ENCODE measurements around the gene UFSP1.

Gene UFSP1

DNA sequence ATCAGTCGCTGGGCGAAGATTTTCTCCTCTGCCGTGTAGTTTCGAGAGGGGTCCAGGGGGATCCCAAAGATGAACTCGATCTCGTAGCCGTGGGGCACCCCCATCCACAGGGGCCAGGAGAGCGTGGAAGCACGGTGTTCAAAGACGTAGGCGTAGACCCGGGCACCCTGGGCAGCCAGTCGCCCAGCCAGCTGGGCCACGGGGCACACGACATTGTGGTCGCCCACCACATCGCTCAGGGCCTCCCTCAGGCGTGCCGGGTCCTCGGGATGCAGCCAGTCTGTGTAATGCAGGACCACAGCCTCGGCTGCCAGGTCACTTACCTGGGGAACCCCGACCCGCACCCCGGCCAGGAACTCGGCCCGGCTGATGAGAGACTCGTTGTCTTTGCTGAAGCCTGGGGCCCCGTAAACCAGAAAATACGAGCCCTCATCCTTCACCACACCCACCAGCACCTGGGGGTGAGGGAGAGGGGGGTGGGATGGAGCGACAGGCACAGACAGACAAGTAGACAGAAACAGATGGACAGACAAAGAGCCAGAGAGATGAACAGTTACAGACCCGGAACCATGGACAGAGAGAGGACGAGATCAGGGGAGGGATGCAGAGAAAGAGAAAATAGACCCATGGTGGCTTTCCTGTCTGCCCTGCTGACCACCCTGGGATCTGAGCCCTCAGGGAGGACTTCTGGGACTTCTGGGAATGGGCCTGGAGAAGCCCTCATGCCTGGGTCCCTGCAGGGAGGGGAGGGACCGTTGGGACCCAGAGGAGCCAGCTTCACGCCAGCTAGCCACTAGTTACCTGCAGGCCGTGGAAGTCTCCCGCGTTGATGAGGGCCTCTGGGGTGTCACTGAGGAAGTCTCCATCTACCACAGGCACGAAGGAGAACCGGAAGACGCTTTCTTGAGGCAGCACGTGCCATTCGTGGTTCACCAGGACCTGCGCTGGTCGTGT is 3.1 kb upstream of the UFSP1 start:
- H3K27ac ChIP-seq (ENCODE audit: low read depth, low read length) = no peak overlapping the region
- H3K79me2 ChIP-seq (ENCODE audit: insufficient read depth, low read length) = peaks cover 16% of the 10 kb centered on the region
- H3K9me3 ChIP-seq (ENCODE audit: insufficient read depth, low read length) = no peaks in the 10 kb centered on the region
- TF ChIP-seq, protein P1, sequence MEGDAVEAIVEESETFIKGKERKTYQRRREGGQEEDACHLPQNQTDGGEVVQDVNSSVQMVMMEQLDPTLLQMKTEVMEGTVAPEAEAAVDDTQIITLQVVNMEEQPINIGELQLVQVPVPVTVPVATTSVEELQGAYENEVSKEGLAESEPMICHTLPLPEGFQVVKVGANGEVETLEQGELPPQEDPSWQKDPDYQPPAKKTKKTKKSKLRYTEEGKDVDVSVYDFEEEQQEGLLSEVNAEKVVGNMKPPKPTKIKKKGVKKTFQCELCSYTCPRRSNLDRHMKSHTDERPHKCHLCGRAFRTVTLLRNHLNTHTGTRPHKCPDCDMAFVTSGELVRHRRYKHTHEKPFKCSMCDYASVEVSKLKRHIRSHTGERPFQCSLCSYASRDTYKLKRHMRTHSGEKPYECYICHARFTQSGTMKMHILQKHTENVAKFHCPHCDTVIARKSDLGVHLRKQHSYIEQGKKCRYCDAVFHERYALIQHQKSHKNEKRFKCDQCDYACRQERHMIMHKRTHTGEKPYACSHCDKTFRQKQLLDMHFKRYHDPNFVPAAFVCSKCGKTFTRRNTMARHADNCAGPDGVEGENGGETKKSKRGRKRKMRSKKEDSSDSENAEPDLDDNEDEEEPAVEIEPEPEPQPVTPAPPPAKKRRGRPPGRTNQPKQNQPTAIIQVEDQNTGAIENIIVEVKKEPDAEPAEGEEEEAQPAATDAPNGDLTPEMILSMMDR (IDR thresholded peaks at IDR 0.05; ENCODE audit: insufficient read depth, low read length, poor library complexity, severe bottlenecking) = no peak
- TF ChIP-seq EZH2phosphoT487 (conservative IDR thresholded peaks at IDR 0.05; ENCODE audit: low read length) = no peak
- H2AFZ ChIP-seq (ENCODE audit: low read depth, low read length, severe bottlenecking) = no peak overlapping the region
- no peaks in the 10 kb centered on the region for H4K20me1 ChIP-seq (ENCODE audit: low read depth, low read length)
- H3F3A ChIP-seq (ENCODE audit: insufficient read depth) = peaks cover 14% of the 10 kb centered on the region
- no peak overlapping the region for H3K9ac ChIP-seq (ENCODE audit: low read length)
- H3K4me2 ChIP-seq (ENCODE audit: low read depth, low read length, poor library complexity, severe bottlenecking) = no peak overlapping the region
- no peak overlapping the region for H3K4me3 ChIP-seq (ENCODE audit: insufficient read depth, low read length, poor library complexity, severe bottlenecking)
- peaks cover 4% of the 10 kb centered on the region; the same call in 1 of the 2 replicates for H3K36me3 ChIP-seq (ENCODE audit: low read length)
- H3K9me2 ChIP-seq (replicated peaks; ENCODE audit: insufficient read depth, low read length) = no peaks in the 10 kb centered on the region
- no peaks in the 10 kb centered on the region for H3K27me3 ChIP-seq (ENCODE audit: low read length)

DNA sequence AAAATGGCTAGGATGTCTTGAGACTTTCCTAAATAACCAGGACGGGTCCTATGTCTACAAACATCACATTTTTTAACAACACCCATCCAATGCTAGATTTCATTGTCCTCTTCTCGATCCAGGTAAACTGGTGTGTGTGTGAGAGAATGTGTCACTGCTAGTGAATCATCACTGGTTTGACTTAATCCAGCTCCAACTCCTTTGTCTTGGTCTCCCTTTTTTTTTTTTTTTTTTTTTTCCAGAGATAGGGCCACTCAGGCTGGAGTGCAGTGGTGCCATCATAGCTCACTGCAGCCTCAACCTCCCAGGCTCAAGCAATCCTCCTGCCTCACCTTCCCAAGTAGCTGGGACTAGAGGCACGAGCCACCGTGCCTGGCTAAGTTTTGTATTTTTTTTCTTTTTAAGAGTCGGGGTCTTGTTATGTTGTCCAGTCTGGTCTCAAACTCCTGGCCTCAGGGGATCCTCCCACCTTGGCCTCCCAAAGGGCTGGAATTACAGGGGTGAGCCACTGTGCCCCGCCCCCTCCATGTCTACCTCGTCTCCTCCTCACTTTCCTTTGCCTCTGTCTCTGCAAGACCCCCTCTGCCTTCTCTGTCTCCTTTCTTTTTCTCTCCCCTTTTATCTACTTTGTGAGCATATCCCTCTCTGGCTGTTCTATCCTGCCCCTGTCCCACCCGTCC is 2.2 kb upstream of the UFSP1 start:
- no peak for TF ChIP-seq EZH2phosphoT487 (conservative IDR thresholded peaks at IDR 0.05; ENCODE audit: low read length)
- TF ChIP-seq, protein P1 (IDR thresholded peaks at IDR 0.05; ENCODE audit: insufficient read depth, low read length, poor library complexity, severe bottlenecking) = no peak
- Histone ChIP-seq H3K79me2 (ENCODE audit: insufficient read depth, low read length) (peaks cover 16% of the 10 kb centered on the region), H2AFZ (ENCODE audit: low read depth, low read length, severe bottlenecking) (no peak overlapping the region), H3K27me3 (ENCODE audit: low read length) (no peaks in the 10 kb centered on the region), H3K36me3 (ENCODE audit: low read length) (peaks cover 4% of the 10 kb centered on the region; the same call in 1 of the 2 replicates), H3K4me2 (ENCODE audit: low read depth, low read length, poor library complexity, severe bottlenecking) (no peak overlapping the region), H3K27ac (ENCODE audit: low read depth, low read length) (no peak overlapping the region), H4K20me1 (ENCODE audit: low read depth, low read length) (no peaks in the 10 kb centered on the region), H3K9me2 (replicated peaks; ENCODE audit: insufficient read depth, low read length) (no peaks in the 10 kb centered on the region), H3K9me3 (ENCODE audit: insufficient read depth, low read length) (no peaks in the 10 kb centered on the region), H3F3A (ENCODE audit: insufficient read depth) (peaks cover 23% of the 10 kb centered on the region), H3K4me3 (ENCODE audit: insufficient read depth, low read length, poor library complexity, severe bottlenecking) (no peak overlapping the region), H3K9ac (ENCODE audit: low read length) (no peak overlapping the region)

DNA sequence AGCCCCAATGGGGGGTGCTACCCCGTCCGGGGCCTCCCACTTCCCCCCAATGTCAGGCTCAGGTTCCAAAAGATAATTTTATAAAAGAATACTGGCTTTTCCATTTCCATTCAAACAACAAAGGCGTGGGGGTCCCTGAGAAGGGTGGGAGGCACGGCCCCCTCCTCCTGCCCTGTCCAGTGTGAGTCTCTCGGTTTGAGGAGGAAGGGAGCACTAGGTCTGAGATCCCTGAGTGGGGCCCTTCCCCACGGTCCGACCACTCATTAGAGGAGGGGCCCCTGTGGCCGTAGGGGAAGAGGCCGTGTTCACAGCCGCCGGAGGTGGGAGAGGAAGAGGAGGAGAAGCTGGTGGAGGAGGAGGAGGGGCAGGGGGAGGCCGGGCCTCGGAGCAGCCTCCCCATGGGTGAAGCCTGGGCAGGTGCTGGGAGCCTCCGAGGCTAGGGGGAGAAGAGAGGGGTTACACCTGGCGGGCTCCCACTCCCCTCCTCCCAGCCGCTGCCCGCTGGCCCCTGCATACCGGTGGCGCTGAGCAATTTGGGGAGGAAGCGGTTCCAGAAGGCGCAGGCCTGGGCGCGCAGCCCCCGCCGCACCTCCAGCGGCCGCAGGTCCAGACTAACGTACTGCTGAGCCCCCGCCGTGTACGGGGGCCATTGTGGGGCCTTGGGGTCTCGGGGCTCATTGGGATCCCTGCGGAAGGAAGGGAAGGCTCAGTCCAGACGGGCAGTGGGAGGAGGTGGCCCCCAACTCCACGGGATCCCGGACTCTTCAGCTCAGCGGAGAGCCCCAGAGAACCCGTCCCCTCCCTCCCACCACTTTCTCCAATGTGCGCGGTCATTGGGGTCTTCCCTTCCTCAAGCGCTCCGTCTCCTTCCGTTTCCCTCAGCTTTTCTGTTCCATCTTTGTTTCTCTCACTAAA is 1.4 kb upstream of the UFSP1 start:
- Histone ChIP-seq H3K36me3 (ENCODE audit: low read length) (peaks cover 4% of the 10 kb centered on the region; the same call in 1 of the 2 replicates), H3K9ac (ENCODE audit: low read length) (peak overlapping the region; percentile 63), H4K20me1 (ENCODE audit: low read depth, low read length) (no peaks in the 10 kb centered on the region), H3K9me3 (ENCODE audit: insufficient read depth, low read length) (no peaks in the 10 kb centered on the region), H3F3A (ENCODE audit: insufficient read depth) (peaks cover 29% of the 10 kb centered on the region), H2AFZ (ENCODE audit: low read depth, low read length, severe bottlenecking) (no peak overlapping the region), H3K4me3 (ENCODE audit: insufficient read depth, low read length, poor library complexity, severe bottlenecking) (no peak overlapping the region), H3K9me2 (replicated peaks; ENCODE audit: insufficient read depth, low read length) (no peaks in the 10 kb centered on the region), H3K4me2 (ENCODE audit: low read depth, low read length, poor library complexity, severe bottlenecking) (peak overlapping the region; percentile 93), H3K79me2 (ENCODE audit: insufficient read depth, low read length) (peaks cover 16% of the 10 kb centered on the region), H3K27me3 (ENCODE audit: low read length) (no peaks in the 10 kb centered on the region), H3K27ac (ENCODE audit: low read depth, low read length) (no peak overlapping the region)
- no peak for TF ChIP-seq EZH2phosphoT487 (conservative IDR thresholded peaks at IDR 0.05; ENCODE audit: low read length)
- TF ChIP-seq, protein P1 (IDR thresholded peaks at IDR 0.05; ENCODE audit: insufficient read depth, low read length, poor library complexity, severe bottlenecking) = no peak

Measured in SU-DHL-6 (cell line).